Right renal cortex interstitium (tissue), 3 donors: Measurements from ENCODE around the gene IFI44. TPM values are rescaled to one million over a fixed set of nuclear protein-coding genes. Genes with fewer than 3 reads are reported as not detected.
A peak's percentile ranks its signal among the peaks of the same experiment; 100 is the strongest.

Experiments used
- DNase-seq, 3 donors: peaks; one replicate each; pipeline ENCODE4 v3.0.0-alpha.2; 2013; ENCODE audit warnings: low read depth in 3 of 3, low spot score in 2 of 3
- polyA plus RNA-seq, 3 donors: library from polyadenylated mRNA; unstranded; fragments of 120-200 nt; gene quantifications; one replicate each; pipeline ENCODE4 v1.2.1, GENCODE V29; 2013; ENCODE audit not compliant: insufficient read length in 3 of 3

The IFI44 gene
- polyA plus RNA-seq, result 10 to 100 TPM; 15.3 to 18.7 (median 18.5) TPM

GRCh38 chr1:78649628-78650027 lies at the start of gene IFI44:
Gene IFI44, plus strand, starts transcription at chr1:78649831. Its CDS starts 365 bp downstream, at chr1:78650196.
- DNase-seq, result peak; percentile 33 to 68 (median 39)

GRCh38 chr1:78601068-78601467 lies 48.6 kb upstream of the IFI44 start:
- DNase-seq, result no peak

- DNase-seq, result no peak
Observed at GRCh38 chr1:78603206-78603605, 46.4 kb upstream of the IFI44 start.

GRCh38 chr1:78604643-78605042 lies 45.0 kb upstream of the IFI44 start:
- no peak for DNase-seq

- no peak for DNase-seq
Observed at GRCh38 chr1:78606274-78606673, 43.4 kb upstream of the IFI44 start.

- peak in 1 of 3 donors; percentile 7 for DNase-seq
Observed at GRCh38 chr1:78607334-78607927, 42.2 kb upstream of the IFI44 start.

GRCh38 chr1:78607944-78608343 lies 41.7 kb upstream of the IFI44 start:
- no peak for DNase-seq

GRCh38 chr1:78617615-78618026 lies 32.0 kb upstream of the IFI44 start:
- peak; percentile 77 to 87 (median 84) for DNase-seq

- DNase-seq, result no peak
Observed at GRCh38 chr1:78619032-78619431, 30.6 kb upstream of the IFI44 start.

- no peak for DNase-seq
Observed at GRCh38 chr1:78619446-78619802, 30.2 kb upstream of the IFI44 start.

GRCh38 chr1:78619803-78620579 lies 29.6 kb upstream of the IFI44 start, which contains the start of gene IFI44L:
Gene IFI44L, plus strand, starts transcription at chr1:78620448. Its CDS starts 7,468 bp downstream, at chr1:78627916.
- peak; percentile 19 to 50 (median 24) for DNase-seq

GRCh38 chr1:78620666-78621065 lies 29.0 kb upstream of the IFI44 start:
- DNase-seq, result no peak

GRCh38 chr1:78622548-78622947 lies 27.1 kb upstream of the IFI44 start:
- no peak for DNase-seq

GRCh38 chr1:78624035-78624434 lies 25.6 kb upstream of the IFI44 start:
- no peak for DNase-seq

GRCh38 chr1:78627321-78627720 lies 22.3 kb upstream of the IFI44 start:
- DNase-seq, result no peak

GRCh38 chr1:78630600-78630999 lies 19.0 kb upstream of the IFI44 start:
- no peak for DNase-seq

GRCh38 chr1:78633209-78633608 lies 16.4 kb upstream of the IFI44 start:
- DNase-seq, result no peak

GRCh38 chr1:78640462-78640861 lies 9.2 kb upstream of the IFI44 start:
- no peak for DNase-seq

GRCh38 chr1:78641558-78641957 lies 8.1 kb upstream of the IFI44 start:
- DNase-seq, result no peak

GRCh38 chr1:78645723-78646122 lies 3.9 kb upstream of the IFI44 start:
- DNase-seq, result no peak

GRCh38 chr1:78647238-78647637 lies 2.4 kb upstream of the IFI44 start:
- no peak for DNase-seq

- no peak for DNase-seq
Observed at GRCh38 chr1:78650114-78650660, 556 bp downstream of the IFI44 start.
